Measurements from ENCODE around the gene MC2R.

Gene MC2R

GRCh38 chr18:13915391-13915790, at the start of gene MC2R:
TSS of gene MC2R (minus strand) at chr18:13915536. CDS start at chr18:13885518, 30,018 bp downstream.
- DNase-seq, result no peak

- no peak for DNase-seq
These were observed 30.5 kb upstream of the MC2R start for GRCh38 chr18:13945811-13946210.

GRCh38 chr18:13943338-13943737, 28.0 kb upstream of the MC2R start:
- no peak for DNase-seq

GRCh38 chr18:13940326-13940725, 25.0 kb upstream of the MC2R start:
- no peak for DNase-seq

GRCh38 chr18:13934676-13935075, 19.3 kb upstream of the MC2R start:
- DNase-seq, result no peak

- DNase-seq, result no peak
These were observed 18.7 kb upstream of the MC2R start for GRCh38 chr18:13934058-13934457.

GRCh38 chr18:13932285-13933025, 17.1 kb upstream of the MC2R start:
- DNase-seq, result no peak

- DNase-seq, result no peak
These were observed 15.6 kb upstream of the MC2R start for GRCh38 chr18:13930964-13931363.

- DNase-seq, result no peak
These were observed 7.9 kb upstream of the MC2R start for GRCh38 chr18:13923221-13923620.

GRCh38 chr18:13918898-13919297, 3.6 kb upstream of the MC2R start:
- DNase-seq, result no peak

- DNase-seq, result no peak
These were observed 2.1 kb upstream of the MC2R start for GRCh38 chr18:13917401-13917800.

GRCh38 chr18:13916559-13916958, 1.2 kb upstream of the MC2R start:
- no peak for DNase-seq

- DNase-seq, result peak in 1 of 56 donors; percentile 9
These were observed 677 bp upstream of the MC2R start for GRCh38 chr18:13915995-13916431.

GRCh38 chr18:13914756-13915155, 580 bp downstream of the MC2R start:
- no peak for DNase-seq

- DNase-seq, result no peak
These were observed 1.2 kb downstream of the MC2R start for GRCh38 chr18:13914170-13914569.

- no peak for DNase-seq
These were observed 2.1 kb downstream of the MC2R start for GRCh38 chr18:13913205-13913604.

- no peak for DNase-seq
These were observed 2.7 kb downstream of the MC2R start for GRCh38 chr18:13912601-13913000.

GRCh38 chr18:13910986-13911385, 4.3 kb downstream of the MC2R start:
- DNase-seq, result no peak

GRCh38 chr18:13910501-13910900, 4.8 kb downstream of the MC2R start:
- no peak for DNase-seq

GRCh38 chr18:13909141-13909940, 6.0 kb downstream of the MC2R start:
- DNase-seq, result no peak

- DNase-seq, result no peak
These were observed 14.7 kb downstream of the MC2R start for GRCh38 chr18:13900633-13901032.

GRCh38 chr18:13895505-13896033, 19.8 kb downstream of the MC2R start:
- DNase-seq, result no peak

Data from amygdala (tissue), 56 donors.